Caco-2 (cell line): Measurements from ENCODE around the gene ECM2. TPM values are rescaled to one million over a fixed set of nuclear protein-coding genes. Genes with fewer than 3 reads are reported as not detected.

Experiments
- BruUV-seq: library from RNA; stranded (reverse); fragments of 400-500 nt; replicated peaks from 2 replicates; lab custom pipeline; 2021; lab: Mats Ljungman, UMichigan
- CTCF ChIA-PET: fragments of 300-600 bp; sonication (Branson Sonifier 250); formaldehyde crosslinking; loops from one replicate; lab custom pipeline; 2022; ENCODE audit warnings: antibody characterized with exemption; lab: Charles Lee
- POLR2A ChIA-PET: fragments of 300-600 bp; sonication (Branson Sonifier 250); formaldehyde crosslinking; loops from one replicate; lab custom pipeline; 2022; ENCODE audit warnings: antibody characterized with exemption; lab: Charles Lee
- DNase-seq, 2 experiments: peaks; one replicate each; pipeline versions ENCODE4 v3.0.0 to v3.0.0-alpha.2; 2020 to 2022
- H3K27me3 ChIP-seq: replicated peaks from 2 replicates; pipeline ENCODE4 v1.6.0; 2011; ENCODE audit warnings: low read length; ENCODE audit not compliant: control insufficient read depth, insufficient read depth
- H3K36me3 ChIP-seq: 2 replicates; pipeline ENCODE4 v1.5.1; 2011; ENCODE audit warnings: low read length; ENCODE audit not compliant: control insufficient read depth, insufficient read depth
- H3K4me1 ChIP-seq: fragments of 250-450 bp; sonication (Bioruptor Pico); 2 replicates; pipeline ENCODE4 v1.5.1; 2020; ENCODE audit warnings: mild to moderate bottlenecking
- H3K4me3 ChIP-seq: 2 replicates; pipeline ENCODE4 v1.5.1; 2011; ENCODE audit warnings: low read depth, mild to moderate bottlenecking, control low read depth, low read length
- H3K9me3 ChIP-seq: fragments of 250-450 bp; sonication (Bioruptor Pico); 2 replicates; pipeline ENCODE4 v1.5.1; 2020; ENCODE audit warnings: mild to moderate bottlenecking, moderate library complexity
- H3K27ac Mint-ChIP-seq: one replicate; pipeline ENCODE4 v1.8.0; 2022; ENCODE audit warnings: mixed read lengths; ENCODE audit not compliant: unreplicated experiment
- H3K27me3 Mint-ChIP-seq: one replicate; pipeline ENCODE4 v1.8.0; 2022; ENCODE audit warnings: mixed read lengths; ENCODE audit not compliant: insufficient read depth, unreplicated experiment
- H3K36me3 Mint-ChIP-seq: one replicate; pipeline ENCODE4 v1.8.0; 2022; ENCODE audit warnings: mild to moderate bottlenecking, mixed read lengths; ENCODE audit not compliant: insufficient read depth, unreplicated experiment
- H3K4me1 Mint-ChIP-seq: one replicate; pipeline ENCODE4 v1.8.0; 2022; ENCODE audit warnings: low read depth, mixed read lengths; ENCODE audit not compliant: unreplicated experiment
- H3K4me3 Mint-ChIP-seq: one replicate; pipeline ENCODE4 v1.8.0; 2022; ENCODE audit warnings: mild to moderate bottlenecking, moderate library complexity, mixed read lengths; ENCODE audit not compliant: unreplicated experiment
- H3K9me3 Mint-ChIP-seq: one replicate; pipeline ENCODE4 v1.8.0; 2022; ENCODE audit warnings: mixed read lengths; ENCODE audit not compliant: unreplicated experiment
- intact Hi-C: fragments of 100-400 bp; cut with micrococcal nuclease; formaldehyde crosslinking; loops from one replicate; pipeline ENCODE4 v1.10.0; 2022; ENCODE audit not compliant: unreplicated experiment
- total RNA-seq: library from RNA; stranded (reverse); gene quantifications from 2 replicates; pipeline ENCODE4 v1.2.3, GENCODE V29; 2022
- TF ChIP-seq, protein P1 (sequence below), 2 experiments: fragments of 200-600 bp in 1 of 2; IDR thresholded peaks; 1 replicate in 1 of 2; 2 replicates in 1 of 2; pipeline versions ENCODE4 v1.5.1 to v1.8.0; 2011 to 2022; ENCODE audit warnings: antibody characterized with exemption in 1 of 2, control low read depth in 1 of 2, inconsistent platforms in 1 of 2, low read depth in 1 of 2, low read length in 1 of 2, mild to moderate bottlenecking in 1 of 2, moderate library complexity in 1 of 2; ENCODE audit not compliant: insufficient read depth in 1 of 2, severe bottlenecking in 1 of 2, unreplicated experiment in 1 of 2

The ECM2 gene
- total RNA-seq, 1 experiment from 2014 or later = not detected

DNA sequence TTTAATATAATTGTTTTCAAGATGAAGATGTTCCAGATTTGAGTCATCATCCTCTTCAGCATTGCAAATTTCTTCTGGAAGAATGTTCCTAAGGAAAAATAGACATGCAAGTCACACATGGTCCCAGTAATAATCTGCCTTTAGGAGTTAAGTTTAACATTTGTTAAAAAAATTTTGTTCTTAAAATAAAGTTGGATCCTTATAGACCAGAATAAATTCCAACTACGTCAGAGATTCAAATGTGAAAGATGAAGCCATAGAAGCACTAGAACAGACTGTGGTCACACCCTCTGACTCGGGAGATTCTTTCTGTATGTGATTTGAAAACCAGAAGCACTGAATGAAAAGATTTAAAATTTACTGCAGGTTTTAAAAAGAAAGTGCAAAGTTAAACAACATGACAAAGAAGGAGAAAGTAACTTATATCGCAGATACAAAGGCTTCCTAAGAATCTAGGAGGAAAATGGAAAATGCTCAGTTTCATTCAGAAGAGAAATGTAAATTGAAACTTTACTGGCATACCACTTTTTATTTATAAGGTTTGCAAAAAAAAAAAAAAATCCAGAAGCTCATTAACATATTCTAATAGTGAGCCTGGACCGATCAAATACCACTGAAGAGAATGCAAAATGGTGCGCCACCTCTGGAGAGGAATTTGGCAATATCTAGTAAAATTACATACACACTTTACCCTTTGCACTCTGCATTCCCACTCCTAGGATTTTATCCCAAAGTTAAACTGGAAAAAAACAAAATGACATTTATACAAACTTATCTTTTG is 39.2 kb downstream of the ECM2 start:
- Mint-ChIP-seq H3K4me3 (no peak overlapping the region), H3K9me3 (no peaks in the 10 kb centered on the region), H3K27me3 (no peaks in the 10 kb centered on the region), H3K4me1 (peaks cover 2% of the 10 kb centered on the region), H3K36me3 (no peaks in the 10 kb centered on the region), H3K27ac (no peak overlapping the region)
- intact Hi-C loops = no loop called here
- POLR2A ChIA-PET = no interaction called here
- Histone ChIP-seq H3K27me3 (no peaks in the 10 kb centered on the region), H3K4me1 (no peaks in the 10 kb centered on the region), H3K36me3 (no peaks in the 10 kb centered on the region), H3K4me3 (no peak overlapping the region), H3K9me3 (no peaks in the 10 kb centered on the region)
- CTCF ChIA-PET = no interaction called here
- TF ChIP-seq, protein P1, sequence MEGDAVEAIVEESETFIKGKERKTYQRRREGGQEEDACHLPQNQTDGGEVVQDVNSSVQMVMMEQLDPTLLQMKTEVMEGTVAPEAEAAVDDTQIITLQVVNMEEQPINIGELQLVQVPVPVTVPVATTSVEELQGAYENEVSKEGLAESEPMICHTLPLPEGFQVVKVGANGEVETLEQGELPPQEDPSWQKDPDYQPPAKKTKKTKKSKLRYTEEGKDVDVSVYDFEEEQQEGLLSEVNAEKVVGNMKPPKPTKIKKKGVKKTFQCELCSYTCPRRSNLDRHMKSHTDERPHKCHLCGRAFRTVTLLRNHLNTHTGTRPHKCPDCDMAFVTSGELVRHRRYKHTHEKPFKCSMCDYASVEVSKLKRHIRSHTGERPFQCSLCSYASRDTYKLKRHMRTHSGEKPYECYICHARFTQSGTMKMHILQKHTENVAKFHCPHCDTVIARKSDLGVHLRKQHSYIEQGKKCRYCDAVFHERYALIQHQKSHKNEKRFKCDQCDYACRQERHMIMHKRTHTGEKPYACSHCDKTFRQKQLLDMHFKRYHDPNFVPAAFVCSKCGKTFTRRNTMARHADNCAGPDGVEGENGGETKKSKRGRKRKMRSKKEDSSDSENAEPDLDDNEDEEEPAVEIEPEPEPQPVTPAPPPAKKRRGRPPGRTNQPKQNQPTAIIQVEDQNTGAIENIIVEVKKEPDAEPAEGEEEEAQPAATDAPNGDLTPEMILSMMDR (IDR thresholded peaks at IDR 0.05; ENCODE audit: insufficient read depth in 1 of 2, low read depth in 1 of 2, low read length in 1 of 2, severe bottlenecking in 1 of 2, unreplicated experiment in 1 of 2) = no peak
- no peak for DNase-seq
- no TSS peak for BruUV-seq

DNA sequence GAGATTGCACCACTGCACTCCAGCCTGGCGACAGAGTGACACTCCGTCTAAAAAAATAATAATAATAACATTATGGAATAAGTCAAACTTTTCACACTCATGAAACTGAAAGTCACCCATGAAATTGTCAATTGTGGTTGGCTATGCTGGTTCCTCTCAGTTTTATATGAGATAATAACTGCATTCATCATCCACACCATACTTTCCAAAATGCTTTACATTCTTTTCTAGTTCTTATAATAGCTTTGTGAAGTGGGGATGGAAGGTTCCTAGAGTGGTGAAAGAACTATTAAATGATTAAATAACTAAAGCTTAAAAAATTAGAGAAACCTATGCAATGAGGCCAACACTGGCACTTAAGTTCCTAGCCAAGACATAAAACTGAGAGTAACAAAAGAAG is 40.9 kb downstream of the ECM2 start:
- Histone ChIP-seq H3K4me1 (no peaks in the 10 kb centered on the region), H3K4me3 (no peak overlapping the region), H3K9me3 (no peaks in the 10 kb centered on the region), H3K27me3 (no peaks in the 10 kb centered on the region), H3K36me3 (no peaks in the 10 kb centered on the region)
- peaks cover 6% of the 10 kb centered on the region for H3K4me1 Mint-ChIP-seq
- no peaks in the 10 kb centered on the region for H3K27me3 Mint-ChIP-seq
- H3K27ac Mint-ChIP-seq = no peak overlapping the region
- intact Hi-C loops = no loop called here
- BruUV-seq = no TSS peak
- DNase-seq = no peak
- TF ChIP-seq, protein P1 (IDR thresholded peaks at IDR 0.05; ENCODE audit: insufficient read depth in 1 of 2, low read depth in 1 of 2, low read length in 1 of 2, severe bottlenecking in 1 of 2, unreplicated experiment in 1 of 2) = no peak
- H3K36me3 Mint-ChIP-seq = no peaks in the 10 kb centered on the region
- H3K4me3 Mint-ChIP-seq = no peak overlapping the region
- ChIA-PET POLR2A (no interaction called here), CTCF (no interaction called here)
- H3K9me3 Mint-ChIP-seq = no peaks in the 10 kb centered on the region

- no peaks in the 10 kb centered on the region for H3K36me3 ChIP-seq
- Mint-ChIP-seq H3K4me1 (peaks cover 6% of the 10 kb centered on the region), H3K4me3 (no peak overlapping the region), H3K27me3 (no peaks in the 10 kb centered on the region), H3K9me3 (no peaks in the 10 kb centered on the region), H3K27ac (no peak overlapping the region), H3K36me3 (no peaks in the 10 kb centered on the region)
- BruUV-seq = no TSS peak
- TF ChIP-seq, protein P1 (IDR thresholded peaks at IDR 0.05; ENCODE audit: insufficient read depth in 1 of 2, low read depth in 1 of 2, low read length in 1 of 2, severe bottlenecking in 1 of 2, unreplicated experiment in 1 of 2) = no peak
- no peaks in the 10 kb centered on the region for H3K4me1 ChIP-seq
- ChIA-PET POLR2A (no interaction called here), CTCF (no interaction called here)
- intact Hi-C loops = no loop called here
- no peak for DNase-seq
- H3K27me3 ChIP-seq = no peaks in the 10 kb centered on the region
- no peaks in the 10 kb centered on the region for H3K9me3 ChIP-seq
- H3K4me3 ChIP-seq = no peak overlapping the region
Observed at GRCh38 chr9:92493749-92494387, 41.9 kb downstream of the ECM2 start.
